K562 (cell line): ENCODE results near the gene TRIM3. TPM values are rescaled to one million over a fixed set of nuclear protein-coding genes. Genes with fewer than 3 reads are reported as not detected.

Source experiments
- ATAC-seq: fragments of 200-7000 bp; cut with Tn5 transposase; 3 replicates; pipeline ENCODE4 v1.9.1; 2020; ENCODE audit warnings: moderate library complexity
- BruUV-seq: library from RNA; stranded (reverse); fragments of 400-500 nt; replicated peaks from 2 replicates; lab custom pipeline; 2021; lab: Mats Ljungman, UMichigan
- CTCF ChIA-PET: fragments of 300-600 bp; formaldehyde crosslinking; extraction: SDS; loops from one replicate; lab custom pipeline; 2021; ENCODE audit warnings: low intra/inter-chr PET ratio; lab: Yijun Ruan, JAX
- POLR2A ChIA-PET: fragments of 300-600, 350-650 bp; sonication (Branson Sonifier 250); formaldehyde crosslinking; extraction: SDS; loops from one replicate; lab custom pipeline; 2021; ENCODE audit warnings: antibody characterized with exemption, inconsistent platforms; lab: Yijun Ruan, JAX
- DNase-seq, 4 experiments: peaks; one replicate each; pipeline versions ENCODE4 v3.0.0 to v3.0.0-alpha.2; 2011 to 2018; ENCODE audit warnings: low spot score in 3 of 4, mixed read lengths in 3 of 4; ENCODE audit errors: extremely low read depth in 1 of 4
- FAIRE-seq: peaks from 2 replicates; lab custom pipeline; 2011; peaks lifted over from hg19 to GRCh38; lab: Jason Lieb, UNC
- H2AFZ ChIP-seq: 2 replicates; pipeline ENCODE4 v1.6.0; 2011; ENCODE audit warnings: low read depth, low read length, control low read depth, inconsistent platforms
- H3K27ac ChIP-seq: fragments of 200-600 bp; 3 replicates; pipeline ENCODE4 v1.8.0; 2011; ENCODE audit warnings: low read depth, mild to moderate bottlenecking, control low read depth, inconsistent platforms, low read length, moderate library complexity, mixed read lengths; ENCODE audit errors: extremely low read depth
- H3K27me3 ChIP-seq, 2 experiments: fragments of 300-600 bp in 1 of 2; 2 replicates in 1 of 2; 3 replicates in 1 of 2; pipeline versions ENCODE4 v1.6.0 to v1.8.0; 2011; ENCODE audit warnings: inconsistent platforms in 2 of 2, low read length in 2 of 2, mild to moderate bottlenecking in 1 of 2, mixed read lengths in 1 of 2, moderate library complexity in 1 of 2; ENCODE audit not compliant: control insufficient read depth in 2 of 2, insufficient read depth in 2 of 2
- H3K36me3 ChIP-seq: fragments of 300-600 bp; 3 replicates; pipeline ENCODE4 v1.8.0; 2011; ENCODE audit warnings: mild to moderate bottlenecking, low read length, inconsistent platforms; ENCODE audit not compliant: control insufficient read depth, insufficient read depth
- H3K4me1 ChIP-seq, 2 experiments: fragments of 200-600 bp in 1 of 2; replicated peaks in 1 of 2; 2 replicates in 1 of 2; 3 replicates in 1 of 2; pipeline versions ENCODE4 v1.5.1 to v1.8.0; 2011; ENCODE audit warnings: inconsistent platforms in 2 of 2, low read length in 2 of 2, mild to moderate bottlenecking in 1 of 2, mixed read lengths in 1 of 2, moderate library complexity in 1 of 2; ENCODE audit not compliant: control insufficient read depth in 2 of 2, insufficient read depth in 2 of 2
- H3K4me2 ChIP-seq: 2 replicates; pipeline ENCODE4 v1.6.1; 2011; ENCODE audit warnings: low read length, control low read depth, inconsistent platforms, mixed read lengths; ENCODE audit not compliant: insufficient read depth
- H3K4me3 ChIP-seq: fragments of 200-600 bp; sonication (generic), shearing (Covaris generic); 2 replicates; pipeline ENCODE4 v1.5.1; 2016; ENCODE audit warnings: control low read depth, inconsistent platforms
- H3K79me2 ChIP-seq: fragments of 200-600 bp; 3 replicates; pipeline ENCODE4 v1.8.0; 2011; ENCODE audit warnings: low read length, inconsistent platforms; ENCODE audit not compliant: control insufficient read depth, insufficient read depth
- H3K9ac ChIP-seq, 2 experiments: 2 replicates each; pipeline versions ENCODE4 v1.6.0 to v1.6.1; 2011; ENCODE audit warnings: low read depth in 2 of 2, low read length in 2 of 2, control low read depth in 1 of 2, inconsistent platforms in 1 of 2, mild to moderate bottlenecking in 1 of 2, mixed read lengths in 1 of 2; ENCODE audit not compliant: insufficient read depth in 1 of 2
- H3K9me1 ChIP-seq: one replicate; pipeline ENCODE4 v1.6.0; 2011; ENCODE audit warnings: inconsistent platforms, mild to moderate bottlenecking, low read length, moderate library complexity; ENCODE audit not compliant: control insufficient read depth, insufficient read depth
- H3K9me3 ChIP-seq: replicated peaks from 2 replicates; pipeline ENCODE4 v1.5.1; 2011; ENCODE audit warnings: low read depth, low read length, inconsistent platforms; ENCODE audit not compliant: control insufficient read depth, insufficient read depth
- H4K20me1 ChIP-seq: replicated peaks from 2 replicates; pipeline ENCODE4 v1.6.1; 2011; ENCODE audit warnings: low read length, inconsistent platforms, mixed read lengths; ENCODE audit not compliant: control insufficient read depth, insufficient read depth
- FOXA1 ChIP-seq: fragments of 450-650 bp; IDR thresholded peaks from 2 replicates; pipeline ENCODE4 v1.6.1; 2016; ENCODE audit warnings: mild to moderate bottlenecking, borderline replicate concordance
- WGBS: fragments of 100-300 bp; shearing (Covaris generic); methylation state at CpG from one replicate; pipeline ENCODE4 v1.1.6; 2016; ENCODE audit warnings: low coverage, mixed read lengths; ENCODE audit not compliant: insufficient coverage; ENCODE audit errors: missing lambda C conversion rate; 5-methylcytosine and 5-hydroxymethylcytosine counted together
- in situ Hi-C: fragments of 300-500 bp; cut with MboI; formaldehyde crosslinking; loops from 4 replicates; pipeline ENCODE4 v1.15.0; 2018; ENCODE audit warnings: inconsistent platforms, mixed read lengths
- intact Hi-C: fragments of 100-400 bp; cut with micrococcal nuclease; formaldehyde crosslinking; loops from 2 replicates; pipeline ENCODE4 v1.14.2; 2022
- polyA plus RNA-seq, 8 experiments: library from polyadenylated mRNA; depleted of rRNA in 4 of 8; stranded (reverse) in 5 of 8; unstranded in 3 of 8; fragments of >200 nt; fragmentation: Nextera tagmentation in 2 of 8; fragmentation: Illumina TruSeq in 1 of 8; extraction: Ambion mirVana in 2 of 8; extraction: Trizol in 1 of 8; gene quantifications; 2 replicates each; pipeline versions ENCODE4 v1.2.1 to v1.2.3, GENCODE V29; 2011 to 2014; ENCODE audit warnings: inconsistent platforms in 1 of 8, missing spikeins in 1 of 8
- total RNA-seq, 7 experiments: library from RNA; depleted of rRNA in 6 of 7; stranded (reverse); fragments of >200 nt in 6 of 7; fragmentation: Illumina TruSeq in 2 of 7; extraction: Trizol in 2 of 7; gene quantifications; 2 replicates each; pipeline versions ENCODE4 v1.2.1 to v1.2.3, GENCODE V29; 2011 to 2021; ENCODE audit warnings: low replicate concordance in 1 of 7
- TF ChIP-seq, protein P1 (sequence below): fragments of 250-450 bp; sonication (Bioruptor Pico); IDR thresholded peaks from 2 replicates; pipeline ENCODE4 v1.5.0; 2021; ENCODE audit warnings: mild to moderate bottlenecking, borderline replicate concordance

Gene TRIM3
- total and polyA plus RNA-seq, 9 of the 15 experiments (the other 6 are each of a cell fraction or from before 2014, with no cell fraction given) = 0.45 to 9.2 (median 4.7) TPM

DNA sequence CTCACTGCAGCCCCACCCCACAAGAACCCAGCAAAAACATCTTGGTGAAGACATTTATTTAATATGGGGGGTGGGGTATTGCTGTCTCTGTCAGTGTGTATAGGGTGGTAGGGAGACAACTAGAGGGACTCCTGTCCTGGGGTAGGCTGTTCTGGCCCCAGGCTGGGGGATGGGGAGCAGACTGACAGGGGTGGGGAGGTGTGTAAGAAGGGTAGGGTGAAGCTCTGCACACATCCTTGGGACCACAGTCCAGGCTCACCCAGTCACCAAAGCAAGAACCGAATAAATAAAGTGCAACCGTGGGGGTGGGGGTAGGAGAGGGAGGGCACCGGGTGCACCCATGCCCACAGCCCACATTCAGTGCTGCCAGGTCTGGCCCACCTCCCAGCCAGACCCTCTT, 25.2 kb downstream of the TRIM3 start:
- no peak overlapping the region for H2AFZ ChIP-seq
- no peak overlapping the region for H3K4me3 ChIP-seq
- no peak for TF ChIP-seq FOXA1
- TF ChIP-seq, protein P1, sequence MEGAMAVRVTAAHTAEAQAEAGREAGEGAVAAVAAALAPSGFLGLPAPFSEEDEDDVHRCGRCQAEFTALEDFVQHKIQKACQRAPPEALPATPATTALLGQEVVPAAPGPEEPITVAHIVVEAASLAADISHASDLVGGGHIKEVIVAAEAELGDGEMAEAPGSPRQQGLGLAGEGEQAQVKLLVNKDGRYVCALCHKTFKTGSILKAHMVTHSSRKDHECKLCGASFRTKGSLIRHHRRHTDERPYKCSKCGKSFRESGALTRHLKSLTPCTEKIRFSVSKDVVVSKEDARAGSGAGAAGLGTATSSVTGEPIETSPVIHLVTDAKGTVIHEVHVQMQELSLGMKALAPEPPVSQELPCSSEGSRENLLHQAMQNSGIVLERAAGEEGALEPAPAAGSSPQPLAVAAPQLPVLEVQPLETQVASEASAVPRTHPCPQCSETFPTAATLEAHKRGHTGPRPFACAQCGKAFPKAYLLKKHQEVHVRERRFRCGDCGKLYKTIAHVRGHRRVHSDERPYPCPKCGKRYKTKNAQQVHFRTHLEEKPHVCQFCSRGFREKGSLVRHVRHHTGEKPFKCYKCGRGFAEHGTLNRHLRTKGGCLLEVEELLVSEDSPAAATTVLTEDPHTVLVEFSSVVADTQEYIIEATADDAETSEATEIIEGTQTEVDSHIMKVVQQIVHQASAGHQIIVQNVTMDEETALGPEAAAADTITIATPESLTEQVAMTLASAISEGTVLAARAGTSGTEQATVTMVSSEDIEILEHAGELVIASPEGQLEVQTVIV = no peak
- TF ChIP-seq, all 486 proteins: peak for 0
- ChIA-PET CTCF (no interaction called here), POLR2A (interaction anchor here (0.6 to 1.5 kb wide), 6 partner anchors 11 to 213 kb away, joined by 3 to 7 read pairs (median 4); no protein-coding TSS in a partner anchor)
- no peaks in the 10 kb centered on the region for H3K4me1 ChIP-seq
- H4K20me1 ChIP-seq = no peaks in the 10 kb centered on the region; the same call in 1 of the 2 replicates
- H3K4me2 ChIP-seq = no peak overlapping the region
- ATAC-seq (no peak), FAIRE-seq (no peak), DNase-seq (no peak)
- no TSS peak for BruUV-seq
- no peaks in the 10 kb centered on the region for H3K9me1 ChIP-seq
- H3K79me2 ChIP-seq = no peaks in the 10 kb centered on the region
- H3K27me3 ChIP-seq = 0 out of 5 replicates have a peak, but pooled peaks cover 0 to 2% of the 10 kb centered on the region in 2 experiments
- 0% methylated on average over 3 of the region's 3 CpGs for WGBS
- H3K36me3 ChIP-seq = no peaks in the 10 kb centered on the region; the same call in 2 of the 3 replicates
- no peak overlapping the region for H3K27ac ChIP-seq
- no peaks in the 10 kb centered on the region for H3K9me3 ChIP-seq
- no peak overlapping the region for H3K9ac ChIP-seq
- intact Hi-C loops (no loop called here), in situ Hi-C loops (no loop called here)
